Activated T-cell treated with anti-CD3 and anti-CD28 coated beads for 24 hours (primary cell): ENCODE data around the gene RNF7.
"Not testable (repeated sequence)": the region's sequence is repeated elsewhere in the genome, so short reads cannot be mapped to it uniquely, and the experiment has no call there.

Experiments used
- DNase-seq: peaks from one replicate; pipeline ENCODE4 v3.0.0-alpha.2; 2020; ENCODE audit warnings: low read depth

Gene RNF7

GRCh38 chr3:141738022-141738890 lies at the start of gene RNF7:
Gene RNF7, plus strand, starts transcription at chr3:141738298. Its CDS starts 44 bp downstream, at chr3:141738342.
- DNase-seq, result peak; percentile 96

GRCh38 chr3:141690431-141691072 lies 47.5 kb upstream of the RNF7 start:
- DNase-seq, result no peak

- DNase-seq, result not testable (repeated sequence)
These were observed 46.6 kb upstream of the RNF7 start for GRCh38 chr3:141691471-141691870.

GRCh38 chr3:141692973-141693372 lies 45.1 kb upstream of the RNF7 start:
- DNase-seq, result not testable (repeated sequence)

GRCh38 chr3:141699324-141699723 lies 38.8 kb upstream of the RNF7 start:
- no peak for DNase-seq

GRCh38 chr3:141699897-141700296 lies 38.2 kb upstream of the RNF7 start:
- no peak for DNase-seq

- DNase-seq, result not testable (repeated sequence)
These were observed 34.7 kb upstream of the RNF7 start for GRCh38 chr3:141703367-141703766.

GRCh38 chr3:141707741-141708203 lies 30.3 kb upstream of the RNF7 start:
- DNase-seq, result no peak

GRCh38 chr3:141708367-141708766 lies 29.7 kb upstream of the RNF7 start:
- DNase-seq, result no peak

GRCh38 chr3:141709126-141709770 lies 28.9 kb upstream of the RNF7 start:
- DNase-seq, result no peak

- DNase-seq, result no peak
These were observed 28.0 kb upstream of the RNF7 start for GRCh38 chr3:141710121-141710520.

- no peak for DNase-seq
These were observed 27.0 kb upstream of the RNF7 start for GRCh38 chr3:141710888-141711616.

GRCh38 chr3:141714671-141715070 lies 23.4 kb upstream of the RNF7 start:
- DNase-seq, result no peak

- DNase-seq, result no peak
These were observed 16.0 kb upstream of the RNF7 start for GRCh38 chr3:141722081-141722480.

- no peak for DNase-seq
These were observed 15.4 kb upstream of the RNF7 start for GRCh38 chr3:141722648-141723047.

GRCh38 chr3:141723255-141723654 lies 14.8 kb upstream of the RNF7 start:
- no peak for DNase-seq

- DNase-seq, result no peak
These were observed 13.9 kb upstream of the RNF7 start for GRCh38 chr3:141724186-141724585.

- DNase-seq, result no peak
These were observed 13.1 kb upstream of the RNF7 start for GRCh38 chr3:141725036-141725435.

GRCh38 chr3:141726483-141726882 lies 11.6 kb upstream of the RNF7 start:
- no peak for DNase-seq

GRCh38 chr3:141728355-141728892 lies 9.7 kb upstream of the RNF7 start:
- DNase-seq, result no peak

- DNase-seq, result no peak
These were observed 8.9 kb upstream of the RNF7 start for GRCh38 chr3:141729240-141729639.

GRCh38 chr3:141735176-141735575 lies 2.9 kb upstream of the RNF7 start:
- no peak for DNase-seq
